ENCODE data around the gene PHF10. TPM values are rescaled to one million over a fixed set of nuclear protein-coding genes. Genes with fewer than 3 reads are reported as not detected.

The PHF10 gene
- total RNA-seq (62.4 and 62.6 TPM in 2 replicates), polyA plus RNA-seq (16.3 and 19.1 TPM in 2 replicates), polyA minus RNA-seq (18.7 and 21.0 TPM in 2 replicates), Bru-seq, nascent RNA (percentile 95 among the genes with signal in this experiment), BruChase-seq, experiment 1, labeled RNA remaining after a 6-hour chase (percentile 94 among the genes with signal in this experiment), BruChase-seq, experiment 2, labeled RNA remaining after a 2-hour chase (percentile 98 among the genes with signal in this experiment)
- 31.6 and 32.6 TPM in 2 replicates for polyA plus RNA-seq (2011; cell fraction: cytosol; rRNA removed)
- polyA plus RNA-seq (2011; cell fraction: nucleus; rRNA removed): 73.6 and 98.4 TPM in 2 replicates
- polyA plus RNA-seq (2012): 29.6 and 42.4 TPM in 2 replicates
- polyA minus RNA-seq (2011; cell fraction: cytosol; rRNA and poly(A)+ RNA removed): 19.0 TPM
- 39.4 and 75.5 TPM in 2 replicates for polyA minus RNA-seq (2011; cell fraction: nucleus; rRNA and poly(A)+ RNA removed)
- long read RNA-seq, full-length matches to known transcripts: 55 of 68 reads
- long read RNA-seq, partial matches to known transcripts: 7 of 68 reads
- long read RNA-seq, other reads (novel, unspliced or antisense): 6 of 68 reads

DNA sequence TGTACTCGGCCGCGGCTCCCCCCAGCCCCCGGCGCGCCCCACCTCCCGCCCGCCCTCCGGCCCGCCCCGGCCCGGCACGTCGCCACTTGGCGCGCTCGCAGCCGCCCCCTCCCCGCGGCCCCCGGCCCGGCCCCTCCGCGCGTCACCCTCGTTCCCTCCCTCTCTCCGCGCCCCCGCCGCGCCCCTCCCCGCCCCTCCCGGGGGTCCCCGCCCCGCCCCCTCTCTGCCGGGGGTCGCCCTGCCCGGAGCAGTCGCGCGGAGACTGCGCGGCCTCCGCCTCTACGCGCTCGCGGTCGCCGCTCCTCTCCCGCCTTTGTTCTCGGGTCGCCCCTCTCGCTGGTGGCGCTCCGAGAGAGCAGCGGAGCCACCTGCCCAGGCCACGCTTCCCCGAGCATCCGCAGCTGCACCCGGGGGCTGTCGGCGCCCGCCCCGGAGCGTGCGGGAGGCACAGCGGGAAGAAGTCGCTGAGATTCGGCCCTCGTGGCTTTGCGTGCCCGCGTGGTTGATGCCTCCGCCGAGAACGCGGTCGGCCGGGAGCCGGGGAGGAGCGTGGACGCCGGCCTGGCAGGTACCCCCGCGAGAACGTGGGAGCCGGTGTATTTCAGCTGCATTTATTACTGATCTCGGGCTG is at the start of gene PHF10:
Gene PHF10 (minus strand): TSS at position 7 of the 631 bp plus-strand sequence. CDS start 569 bp downstream, outside the sequence.
- BruUV-seq (replicated peaks): no TSS peak
- Histone ChIP-seq H3K9me3 (replicated peaks; ENCODE audit: control insufficient read depth, insufficient read depth, low read length) (no peaks in the 10 kb centered on the region), H3K4me3 (replicated peaks in 1 of 3; ENCODE audit: insufficient read depth in 1 of 3, low read depth in 1 of 3, low read length in 3 of 3) (peak within 1 kb of the TSS; percentile 25 to 95 (median 71)), H3K27ac (ENCODE audit: insufficient read depth, low read depth, low read length) (peak within 1 kb of the TSS; percentile 95), H3K9ac (replicated peaks; ENCODE audit: extremely low read depth, insufficient read depth, low read length) (peak within 1 kb of the TSS; percentile 96), H3K27me3 (ENCODE audit: control insufficient read depth in 2 of 2, insufficient read depth in 2 of 2, low read length in 2 of 2) (no peaks in the 10 kb centered on the region), H3K4me2 (ENCODE audit: insufficient read depth, low read length) (peak within 1 kb of the TSS; percentile 58), H4K20me1 (replicated peaks; ENCODE audit: control insufficient read depth, extremely low read depth, insufficient read depth, low read length) (no peaks in the 10 kb centered on the region), H3K4me1 (ENCODE audit: control insufficient read depth, extremely low read depth, insufficient read depth, low read length) (peaks cover 28% of the 10 kb centered on the region), H3K79me2 (ENCODE audit: control insufficient read depth, insufficient read depth, low read length) (peaks cover 29% of the 10 kb centered on the region), H3K9me1 (replicated peaks; ENCODE audit: control insufficient read depth, extremely low read depth, insufficient read depth, low read length) (no peaks in the 10 kb centered on the region), H2AFZ (ENCODE audit: low read depth, low read length) (peak within 1 kb of the TSS; percentile 80), H3K36me3 (ENCODE audit: control insufficient read depth in 2 of 2, extremely low read depth in 1 of 2, insufficient read depth in 2 of 2, low read length in 2 of 2) (no peaks in the 10 kb centered on the region)
- ChIA-PET POLR2A (no interaction called here), CTCF (interaction anchor here (1.1 to 1.8 kb wide), 5 partner anchors 14 to 65 kb away, joined by 3 to 9 read pairs (median 3); partner anchors contain the start of genes C6orf120, DYNLT2, ERMARD and WDR27)
- no peak for DNase-seq (ENCODE audit: low read depth, low spot score)
- TF ChIP-seq FOS (IDR thresholded peaks at IDR 0.05; ENCODE audit: borderline replicate concordance, insufficient read depth, low read length) (no peak), EZH2 (IDR thresholded peaks at IDR 0.05; ENCODE audit: borderline replicate concordance, low read depth, low read length, severe bottlenecking) (no peak), POLR2A (IDR thresholded peaks at IDR 0.05; ENCODE audit: low read depth, low read length) (no peak), MYC (IDR thresholded peaks at IDR 0.05; ENCODE audit: low read depth, low read length) (no peak), MAX (IDR thresholded peaks at IDR 0.05; ENCODE audit: insufficient read depth, insufficient read length) (no peak), POLR2AphosphoS5 (IDR thresholded peaks at IDR 0.05; ENCODE audit: insufficient read depth, low read depth, low read length) (no peak), CTCF (IDR thresholded peaks at IDR 0.05; ENCODE audit: extremely low read depth in 1 of 2, insufficient read depth in 1 of 2, low read depth in 1 of 2, low read length in 2 of 2) (no peak), GATA2 (IDR thresholded peaks at IDR 0.05; ENCODE audit: insufficient read depth, insufficient read length, low read depth, low read length) (no peak), JUN (IDR thresholded peaks at IDR 0.05; ENCODE audit: borderline replicate concordance, insufficient read depth, insufficient read length, low read depth) (no peak)
- intact Hi-C loops (cut with micrococcal nuclease): loop anchor here (1.0 to 10.0 kb wide), 4 partner anchors 27 to 829 kb away; partner anchors contain the start of genes DYNLT2, ERMARD and PSMB1
- dilution Hi-C loops (cut with MboI; ENCODE audit: extremely low pct_ligation_motif_present, low sequenced_read_pairs): no loop called here
- no peak for FAIRE-seq
